ENCODE measurements around the gene S100A9.

The S100A9 gene

DNA sequence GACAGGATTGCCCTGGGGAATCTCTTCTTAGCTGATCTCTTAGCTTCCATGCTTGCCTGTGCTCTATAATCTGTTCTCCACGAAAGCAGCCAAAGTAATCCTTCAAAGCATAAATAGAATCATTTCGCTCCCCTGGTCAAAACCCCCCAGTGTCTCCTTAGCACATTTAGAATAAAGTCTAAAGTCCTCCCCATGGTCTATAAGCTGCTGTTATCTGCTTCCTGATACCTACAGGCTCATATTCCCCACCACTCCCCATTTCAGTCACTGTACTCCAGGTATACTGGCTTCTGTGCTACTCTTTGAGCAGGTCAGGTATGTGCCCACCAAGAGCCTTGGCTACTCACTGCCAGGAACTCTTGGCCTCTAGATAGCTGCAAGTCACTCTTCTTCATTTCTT lies 14.9 kb downstream of the S100A9 start:
- no peak overlapping the region for H3K27ac ChIP-seq
- no peak for TF ChIP-seq ZFX (IDR thresholded peaks at IDR 0.05)
- TF ChIP-seq CTCF (conservative IDR thresholded peaks at IDR 0.05) = no peak

- TF ChIP-seq ZFX (IDR thresholded peaks at IDR 0.05) (no peak), CTCF (conservative IDR thresholded peaks at IDR 0.05) (no peak)
Observed at GRCh38 chr1:153374071-153374470, 16.4 kb downstream of the S100A9 start.

DNA sequence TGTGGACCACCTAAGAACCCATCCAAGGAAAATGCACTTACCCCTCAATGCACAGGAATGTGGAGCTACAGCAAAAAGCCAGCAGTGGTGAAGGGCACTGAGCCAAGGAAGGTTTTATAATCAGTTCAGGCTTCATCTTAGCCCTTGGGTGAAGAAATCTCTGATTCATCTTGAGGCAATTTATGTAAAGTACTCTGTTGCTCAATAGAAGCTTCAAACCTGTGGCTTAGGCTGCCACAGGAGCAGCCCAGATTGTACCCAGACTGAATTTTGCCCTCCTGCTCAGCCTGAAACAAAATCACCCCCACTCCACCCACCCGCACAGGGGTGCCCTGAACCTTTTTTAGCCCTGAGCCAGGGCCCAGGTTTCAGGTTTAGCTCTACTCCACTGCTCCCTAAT lies 17.9 kb downstream of the S100A9 start, which contains the start of gene S100A12:
Gene S100A12 (minus strand): TSS at position 111 of the 400 bp plus-strand sequence. CDS start 1,029 bp downstream, outside the sequence.
- H3K27ac ChIP-seq = no peak within 1 kb of the TSS
- no peak for TF ChIP-seq ZFX (IDR thresholded peaks at IDR 0.05)
- no peak for TF ChIP-seq CTCF (conservative IDR thresholded peaks at IDR 0.05)

More at GRCh38 chr1:153374071-153374470, 16.4 kb downstream of the S100A9 start:
- H3K27ac ChIP-seq = no peak overlapping the region

DNA sequence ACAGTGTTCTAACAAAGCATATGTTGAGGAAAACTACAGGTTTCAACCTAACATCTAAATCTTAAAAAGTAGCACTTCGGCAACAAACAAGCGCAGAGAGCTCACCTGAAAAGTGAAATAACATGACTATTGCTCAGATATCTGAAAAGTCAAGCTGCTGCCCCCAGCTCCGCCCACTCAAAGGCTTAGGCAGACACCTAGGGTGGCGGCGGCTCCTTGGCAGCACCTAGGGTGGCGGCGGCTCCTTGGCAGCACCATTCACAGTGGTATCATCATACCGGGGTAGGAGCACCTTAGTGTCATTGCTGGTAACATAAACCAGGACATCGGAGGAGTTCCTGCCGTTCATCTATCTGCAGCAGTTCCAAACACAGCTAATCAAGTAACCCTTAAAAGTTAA lies 21.9 kb downstream of the S100A9 start:
- no peak for TF ChIP-seq CTCF (conservative IDR thresholded peaks at IDR 0.05)
- TF ChIP-seq ZFX (IDR thresholded peaks at IDR 0.05) = no peak

GRCh38 chr1:153380711-153381110 lies 23.1 kb downstream of the S100A9 start:
- TF ChIP-seq ZFX (IDR thresholded peaks at IDR 0.05) = no peak
- TF ChIP-seq CTCF (conservative IDR thresholded peaks at IDR 0.05) = no peak
- no peak overlapping the region for H3K27ac ChIP-seq

More for the DNA sequence above, 21.9 kb downstream of the S100A9 start:
- no peak overlapping the region for H3K27ac ChIP-seq

DNA sequence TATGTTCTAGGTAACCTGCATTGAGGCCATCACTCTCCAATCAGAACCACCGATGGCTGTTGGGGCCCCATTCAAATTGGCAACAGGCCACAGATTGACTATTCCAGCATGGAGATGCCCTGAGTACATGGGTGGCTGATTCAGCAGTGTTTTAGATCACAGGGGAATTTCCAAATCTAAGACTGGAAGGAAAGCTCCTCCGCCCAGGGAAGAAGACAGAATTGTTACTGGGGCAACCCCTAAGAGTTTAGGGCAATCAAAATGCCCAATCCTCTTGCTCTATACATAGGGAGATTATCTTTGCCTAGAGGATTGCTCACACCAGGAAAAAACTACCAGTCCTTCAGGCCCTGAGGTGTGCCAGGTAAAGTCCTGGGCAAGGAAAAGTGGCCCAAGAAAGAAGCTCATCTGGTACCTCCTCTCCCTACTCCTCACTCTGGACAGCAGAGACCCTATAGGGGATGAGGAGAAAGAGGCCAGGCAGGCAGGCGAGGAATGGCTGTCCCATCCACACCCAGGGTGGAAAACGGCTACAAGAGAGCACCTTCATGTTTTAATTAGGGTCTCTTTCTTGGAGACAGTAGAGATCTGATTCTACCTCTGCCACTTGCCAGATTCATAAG lies 27.4 kb downstream of the S100A9 start:
- TF ChIP-seq CTCF (conservative IDR thresholded peaks at IDR 0.05) = no peak
- no peak overlapping the region for H3K27ac ChIP-seq

DNA sequence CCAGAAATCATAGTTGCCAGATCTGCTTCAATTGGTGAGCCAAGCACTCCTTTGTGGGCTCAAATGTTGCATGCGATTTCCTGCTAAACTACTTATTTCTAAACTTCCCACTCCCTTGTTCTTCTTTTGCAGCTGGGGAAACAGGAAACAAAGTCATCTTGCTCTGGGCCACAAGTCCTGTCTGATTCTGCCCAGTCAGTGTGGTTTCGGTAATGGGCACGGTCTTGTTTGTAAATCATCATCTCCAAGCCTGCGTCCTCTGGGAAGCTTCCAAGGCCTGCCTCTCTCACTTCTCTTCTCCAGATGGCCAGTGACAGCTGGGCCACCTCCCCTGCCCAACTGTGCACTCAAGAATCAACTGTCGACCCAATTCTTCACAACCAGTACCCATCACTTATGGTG lies 28.8 kb downstream of the S100A9 start:
- no peak for TF ChIP-seq ZFX (IDR thresholded peaks at IDR 0.05)
- no peak for TF ChIP-seq CTCF (conservative IDR thresholded peaks at IDR 0.05)
- H3K27ac ChIP-seq = no peak overlapping the region

All from C4-2B (cell line).